Stimulated activated naive CD4-positive, alpha-beta T cell (primary cell): ENCODE results near the gene TJP2.

Experiments used
- DNase-seq, 6 experiments: peaks; one replicate each; lab custom pipeline; 2025; lab: John Stamatoyannopoulos, UW

The TJP2 gene

DNA sequence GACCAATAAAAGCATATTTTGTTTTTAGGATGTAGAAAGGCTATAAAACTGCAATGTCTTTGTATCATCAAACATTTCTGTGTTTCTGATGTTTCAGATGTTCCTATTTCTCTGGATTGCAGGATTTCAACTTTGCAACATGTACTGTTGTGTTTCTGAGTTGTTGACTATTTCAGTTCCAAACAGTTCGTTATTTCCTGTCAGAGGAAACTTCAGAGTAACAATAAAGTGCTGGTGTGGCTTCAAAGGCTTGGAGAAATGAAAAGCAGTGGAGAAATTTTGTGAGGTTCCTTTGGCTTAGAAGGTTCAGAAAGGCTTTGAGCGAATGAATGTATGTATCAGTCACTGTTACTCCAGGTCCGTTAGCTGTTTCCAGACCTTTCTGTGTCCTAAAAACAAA, 17.2 kb downstream of the TJP2 start:
- no peak for DNase-seq

DNA sequence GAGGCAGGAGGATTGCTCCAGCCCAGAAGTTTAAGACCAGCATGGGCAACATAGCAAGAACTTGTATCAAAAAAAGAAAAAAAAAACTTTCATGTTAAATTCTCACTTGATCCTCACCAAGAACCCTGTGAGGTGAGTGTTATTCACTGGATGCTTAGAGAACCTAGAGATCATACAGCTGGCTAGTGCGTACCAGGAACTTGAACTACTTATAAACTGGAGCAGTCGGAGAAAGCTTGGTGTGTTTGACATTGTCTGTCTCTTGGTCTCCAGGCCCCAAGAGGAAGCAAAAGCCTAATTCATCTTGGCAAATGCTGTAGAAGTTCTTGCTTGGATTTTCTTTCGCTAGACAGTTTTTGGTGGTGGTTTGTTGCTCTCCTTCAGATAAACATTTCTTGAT, 18.1 kb downstream of the TJP2 start:
- DNase-seq = no peak

DNA sequence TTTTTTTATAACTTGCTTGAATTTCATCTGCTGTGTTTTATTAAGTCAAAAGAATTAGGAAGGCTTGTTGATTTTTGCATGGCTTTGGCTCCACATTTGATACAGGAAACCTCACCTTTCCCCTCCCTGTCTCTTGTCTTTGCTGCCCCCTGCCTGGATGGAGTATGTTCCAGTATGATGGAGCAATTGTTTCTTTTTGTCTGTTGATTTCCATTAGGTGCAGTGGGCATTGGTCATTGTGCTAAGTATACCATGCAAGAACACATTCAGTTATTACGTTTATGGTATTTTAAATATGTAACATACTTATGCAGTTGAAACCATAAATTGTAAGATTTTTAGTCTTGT, 19.6 kb downstream of the TJP2 start:
- DNase-seq = no peak

DNA sequence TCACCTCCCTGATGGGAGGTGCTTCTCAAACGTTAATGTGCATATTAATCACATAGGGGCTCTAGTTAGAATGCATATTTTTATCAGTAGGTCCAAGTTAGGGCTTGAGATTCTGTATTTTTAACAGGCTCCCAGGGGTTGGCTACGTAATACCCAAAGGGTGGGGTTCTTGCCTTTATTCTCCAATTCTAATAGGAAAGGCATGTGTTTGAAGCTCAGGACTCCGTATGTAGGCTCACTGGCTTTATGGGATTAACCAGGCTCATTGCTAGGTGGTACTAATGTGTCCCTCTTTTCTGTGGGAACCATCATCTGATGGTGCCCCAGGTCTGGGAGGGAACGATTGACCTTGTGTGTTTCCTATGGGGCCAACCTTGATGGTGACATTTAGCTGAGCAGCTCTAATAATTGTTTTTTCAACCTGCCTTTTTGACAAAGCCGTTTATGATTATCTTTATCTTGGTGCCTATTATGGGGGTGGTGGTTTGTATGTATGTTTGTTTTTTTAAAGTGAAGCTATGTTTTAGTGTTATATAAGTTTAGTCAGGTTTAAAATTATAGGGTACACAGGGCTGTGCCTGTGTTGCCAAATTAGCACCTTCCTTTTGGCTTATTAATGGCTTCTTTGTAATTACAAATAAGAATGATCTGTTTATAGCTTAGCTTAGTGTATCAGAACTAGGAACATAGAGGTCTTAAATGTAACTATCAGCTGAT, 20.8 kb downstream of the TJP2 start:
- DNase-seq = no peak

DNA sequence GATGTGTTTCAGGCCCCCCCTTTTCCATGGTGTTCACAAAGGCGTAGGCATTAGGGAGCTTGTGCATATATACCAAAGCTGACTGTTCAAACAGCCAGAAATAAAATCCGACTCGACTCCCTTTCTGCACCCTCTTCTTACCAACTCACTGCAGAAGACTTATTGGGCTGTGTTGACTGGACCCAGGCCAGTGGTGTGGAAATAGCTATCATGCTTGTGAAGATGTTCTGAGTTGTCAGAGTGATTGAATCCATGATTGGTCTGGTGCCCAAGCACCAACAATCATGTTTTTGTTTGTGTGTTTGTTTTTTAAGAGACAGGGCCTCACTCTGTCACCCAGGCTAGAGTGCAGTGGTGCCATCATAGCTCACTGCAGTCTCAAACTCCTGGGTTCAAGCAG, 21.6 kb downstream of the TJP2 start:
- no peak for DNase-seq

DNA sequence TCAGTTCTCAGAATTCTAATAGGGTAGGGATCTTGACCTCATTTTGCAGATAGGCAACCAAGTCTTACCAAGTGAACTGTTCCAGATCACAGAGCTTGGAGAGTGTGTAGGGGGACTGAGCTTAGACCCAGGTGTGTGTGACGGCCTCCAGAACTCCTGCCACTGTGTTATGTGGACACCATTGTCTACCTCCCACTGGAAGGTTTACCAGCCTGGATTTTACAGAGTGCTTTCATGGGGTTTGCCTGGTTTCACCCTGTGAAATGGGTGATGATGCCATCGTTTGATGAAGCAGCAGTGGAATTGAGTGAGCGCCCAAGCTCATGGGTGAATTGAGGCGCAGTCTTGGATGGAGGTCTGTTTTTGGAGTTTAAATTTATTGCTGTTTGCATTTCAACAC, 23.6 kb downstream of the TJP2 start:
- DNase-seq = no peak

DNA sequence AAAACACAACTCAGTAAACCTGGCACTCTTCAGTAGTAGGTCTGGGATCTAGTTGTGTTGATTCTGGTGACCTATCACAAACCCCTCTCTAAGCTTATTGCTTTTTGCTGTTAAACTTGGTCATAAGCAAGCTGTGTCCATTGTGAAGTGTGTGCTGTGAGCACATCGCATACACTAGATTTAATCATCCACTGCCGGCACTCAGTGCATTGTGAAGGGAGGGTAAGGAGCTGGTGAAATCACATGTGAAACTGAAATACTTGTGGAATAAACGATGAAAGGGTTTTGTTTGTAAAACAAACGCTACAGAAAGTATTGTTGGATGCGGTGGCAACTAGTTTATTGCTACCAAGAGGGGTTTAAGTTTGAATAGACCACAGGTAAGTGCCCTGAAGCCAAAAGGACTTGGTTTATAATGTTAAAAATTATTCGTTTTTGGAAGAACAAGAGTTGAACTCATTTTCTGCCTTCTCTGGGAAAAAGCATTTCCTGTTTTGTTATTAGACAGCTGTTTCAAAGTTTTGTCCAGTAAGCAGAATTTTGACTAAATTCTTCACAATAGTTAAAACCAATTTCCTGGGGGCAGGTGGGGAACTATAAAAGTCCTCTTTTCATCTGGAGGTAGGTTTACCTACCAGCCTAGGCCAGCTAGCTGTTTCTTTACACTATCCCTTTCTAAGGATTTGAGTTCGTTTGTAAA, 24.6 kb downstream of the TJP2 start:
- DNase-seq = no peak

DNA sequence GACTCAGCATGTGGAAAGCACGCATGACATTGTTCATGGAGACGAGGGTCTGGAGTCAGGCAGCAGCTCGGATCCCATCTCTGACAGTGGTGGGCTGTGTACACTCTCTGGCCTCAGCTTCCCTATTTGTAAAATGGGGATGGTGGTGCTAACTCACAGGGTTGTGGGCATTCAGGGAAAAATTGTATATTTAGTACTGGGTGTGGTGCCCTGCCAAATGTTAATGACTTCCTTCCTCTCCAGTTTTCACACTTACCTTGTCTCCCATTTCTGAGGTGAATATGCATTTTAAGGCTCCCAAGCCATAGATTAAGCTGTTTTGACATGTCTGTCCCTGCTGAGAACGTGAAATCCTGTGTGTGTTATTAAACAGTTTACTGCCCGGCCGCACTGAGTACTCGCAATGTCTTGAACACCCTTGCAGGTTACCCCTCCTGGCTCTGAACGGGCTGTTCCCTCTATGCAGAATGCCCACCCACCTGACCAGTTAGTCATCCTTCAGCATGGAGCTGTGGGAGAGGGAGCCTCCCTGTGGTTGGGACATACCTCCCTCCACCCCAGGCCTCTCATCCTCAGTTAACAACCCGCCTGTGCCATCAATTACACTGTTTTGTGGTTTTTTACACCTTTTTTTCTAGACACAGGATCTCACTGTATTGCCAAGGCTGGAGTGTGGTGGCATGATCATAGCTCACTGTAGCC, 25.8 kb downstream of the TJP2 start:
- no peak for DNase-seq

DNA sequence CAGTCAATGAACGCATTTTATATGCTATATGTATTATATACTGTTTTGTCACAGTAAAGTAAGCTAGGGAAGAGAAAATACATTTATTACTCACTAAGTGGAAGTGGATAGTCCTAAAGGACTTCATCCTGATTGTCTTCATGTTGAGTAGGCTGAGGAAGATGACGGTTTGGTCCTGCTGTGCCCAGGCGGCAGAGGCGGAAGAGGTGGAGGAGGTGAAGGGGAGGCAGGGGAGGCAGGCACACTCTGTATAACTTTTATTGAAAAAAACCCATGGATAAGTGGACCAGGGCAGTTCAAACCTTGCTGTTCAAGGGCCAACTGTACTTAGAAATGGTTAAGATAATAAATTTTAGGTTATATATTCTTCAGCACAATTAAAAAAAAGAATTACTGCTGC, 28.5 kb downstream of the TJP2 start:
- no peak for DNase-seq

DNA sequence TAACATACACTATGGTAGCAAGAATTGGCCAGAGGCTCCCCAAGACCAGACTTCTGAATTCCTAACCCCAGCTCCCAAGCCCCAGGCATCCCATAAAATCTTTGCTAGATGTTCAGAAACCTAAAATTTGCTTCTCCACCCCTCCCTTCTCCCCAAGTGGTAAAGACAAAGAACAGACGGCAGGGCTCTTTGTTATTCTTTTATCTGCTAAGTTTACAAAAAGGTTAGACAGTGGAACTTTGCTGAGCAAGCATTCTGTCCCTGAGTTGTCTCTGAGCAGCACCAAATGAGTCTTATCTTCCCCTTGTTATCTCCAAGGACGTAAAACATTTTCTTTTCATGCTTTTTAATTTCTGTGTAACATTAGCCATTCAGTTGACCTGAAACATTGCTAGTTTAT, 30.2 kb downstream of the TJP2 start:
- no peak for DNase-seq

DNA sequence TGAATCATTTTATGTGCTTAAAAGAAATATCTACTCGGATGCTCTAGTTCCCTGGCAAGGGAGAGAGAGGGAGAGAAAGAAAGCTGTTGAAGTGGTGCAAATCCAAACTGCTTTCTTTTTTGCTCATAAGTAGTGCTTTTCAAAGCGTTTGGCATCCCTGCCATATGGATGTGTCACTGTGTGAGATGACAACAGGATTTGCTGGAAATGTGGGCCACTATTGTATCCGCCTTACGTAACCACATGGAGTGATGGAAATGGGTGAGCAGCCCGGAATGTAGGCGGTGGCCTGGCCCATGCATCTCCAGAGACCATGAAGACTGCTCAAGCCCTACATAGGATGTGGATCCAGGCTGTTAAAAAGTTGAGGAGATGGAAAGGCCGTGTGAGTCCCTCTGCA, 30.8 kb downstream of the TJP2 start:
- no peak for DNase-seq

DNA sequence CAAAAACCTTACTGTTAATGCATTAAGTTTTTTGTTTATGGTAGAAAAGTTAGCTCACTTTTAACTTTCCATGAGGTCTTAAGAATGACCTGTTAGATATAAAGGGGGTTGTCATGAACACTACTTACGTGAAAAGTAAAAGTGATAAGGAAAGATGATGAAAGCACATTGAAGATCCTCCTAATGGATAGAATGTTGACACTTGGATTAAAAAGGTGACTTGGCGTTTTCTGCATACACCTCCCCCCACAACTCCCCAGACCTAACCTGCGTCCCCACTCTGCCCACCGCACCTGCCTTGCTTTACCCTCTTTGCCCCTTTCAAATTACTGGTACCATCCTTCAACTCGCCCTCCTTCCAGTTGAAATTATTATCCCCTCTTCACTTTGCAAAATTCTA, 32.0 kb downstream of the TJP2 start:
- DNase-seq = no peak

DNA sequence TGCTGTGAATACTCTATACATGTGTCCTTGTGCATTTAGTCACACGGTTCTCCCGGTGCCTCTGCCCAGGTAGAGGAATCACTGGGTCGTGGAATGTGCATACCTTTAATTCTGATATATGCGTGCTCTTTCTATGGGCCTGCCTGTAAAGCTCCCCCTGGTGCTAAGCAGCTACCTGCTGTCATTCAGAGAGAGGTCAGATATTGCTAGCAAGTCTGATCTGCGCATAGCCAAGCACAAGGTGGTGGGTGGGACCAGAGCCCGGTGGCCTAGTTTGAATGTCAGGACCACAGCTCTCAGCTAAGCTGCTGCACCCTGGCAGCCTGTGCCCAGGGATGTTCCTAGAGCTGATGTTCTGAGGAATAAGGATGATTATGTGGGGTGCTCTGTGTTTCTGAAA, 33.4 kb downstream of the TJP2 start:
- DNase-seq = no peak

DNA sequence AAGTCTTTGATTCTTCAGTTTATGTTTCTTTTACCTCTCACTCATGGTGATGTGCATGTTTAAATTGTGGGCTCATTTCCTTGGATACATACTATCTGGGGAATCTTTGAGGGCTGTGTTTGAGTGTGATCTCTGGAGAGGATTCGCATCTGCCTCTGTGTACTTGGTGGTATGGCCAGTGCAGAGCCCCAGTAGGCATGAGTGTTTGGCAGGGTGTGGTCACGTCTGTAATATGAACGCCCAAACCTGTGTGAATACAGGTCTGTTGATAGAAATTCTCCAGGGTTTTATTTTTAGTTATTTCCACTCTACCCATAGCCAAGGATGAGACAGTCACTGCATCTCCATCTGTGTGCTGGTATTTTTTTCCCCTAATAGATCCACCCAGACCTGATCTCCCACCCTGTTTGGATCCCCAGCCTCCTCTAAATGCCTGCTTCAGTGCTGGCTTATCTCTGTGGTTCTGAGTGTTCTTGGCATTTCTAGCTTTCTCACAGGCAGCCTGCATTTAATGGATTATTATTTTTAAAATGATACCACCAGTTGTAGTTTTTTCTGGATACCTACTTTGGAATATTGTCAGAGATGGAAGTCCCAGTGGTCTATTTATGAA, 37.5 kb downstream of the TJP2 start:
- DNase-seq = no peak

DNA sequence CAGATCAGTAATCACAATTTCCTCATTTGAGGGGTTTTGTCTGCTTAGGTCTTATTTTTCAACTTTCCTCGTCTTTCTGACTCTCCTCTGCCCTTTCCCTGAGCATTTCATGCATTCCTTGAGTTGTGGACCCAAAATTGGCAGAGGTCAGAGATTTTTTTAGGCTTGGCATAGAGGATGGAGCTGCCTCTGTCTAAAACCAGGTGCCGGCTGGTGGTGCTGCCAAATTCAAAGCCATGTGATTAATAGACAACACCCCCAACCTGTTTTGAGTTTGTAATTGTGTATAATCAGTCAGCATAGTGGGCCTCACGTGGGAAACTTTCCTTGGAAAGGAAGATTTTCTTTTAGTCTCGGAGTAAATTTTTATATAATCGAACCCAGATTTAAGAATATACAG, 39.6 kb downstream of the TJP2 start:
- no peak for DNase-seq

DNA sequence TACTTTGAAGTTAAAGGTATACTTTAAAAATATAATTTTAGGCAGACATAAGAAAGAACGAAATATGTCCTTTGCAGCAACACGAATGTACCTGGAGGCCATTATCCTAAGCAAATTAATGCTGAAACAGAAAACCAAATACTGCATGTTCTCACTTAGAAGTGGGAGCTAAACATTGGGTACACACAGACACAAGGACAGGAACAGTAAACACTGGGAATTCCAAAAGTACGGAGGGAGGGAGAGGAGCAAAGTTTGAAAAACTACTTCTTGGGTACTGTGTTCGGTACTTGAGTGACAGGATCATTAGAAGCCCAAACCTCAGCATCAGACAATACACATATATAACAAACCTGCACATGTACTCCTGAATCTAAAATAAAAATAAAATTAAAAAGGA, 40.9 kb downstream of the TJP2 start:
- DNase-seq = no peak

DNA sequence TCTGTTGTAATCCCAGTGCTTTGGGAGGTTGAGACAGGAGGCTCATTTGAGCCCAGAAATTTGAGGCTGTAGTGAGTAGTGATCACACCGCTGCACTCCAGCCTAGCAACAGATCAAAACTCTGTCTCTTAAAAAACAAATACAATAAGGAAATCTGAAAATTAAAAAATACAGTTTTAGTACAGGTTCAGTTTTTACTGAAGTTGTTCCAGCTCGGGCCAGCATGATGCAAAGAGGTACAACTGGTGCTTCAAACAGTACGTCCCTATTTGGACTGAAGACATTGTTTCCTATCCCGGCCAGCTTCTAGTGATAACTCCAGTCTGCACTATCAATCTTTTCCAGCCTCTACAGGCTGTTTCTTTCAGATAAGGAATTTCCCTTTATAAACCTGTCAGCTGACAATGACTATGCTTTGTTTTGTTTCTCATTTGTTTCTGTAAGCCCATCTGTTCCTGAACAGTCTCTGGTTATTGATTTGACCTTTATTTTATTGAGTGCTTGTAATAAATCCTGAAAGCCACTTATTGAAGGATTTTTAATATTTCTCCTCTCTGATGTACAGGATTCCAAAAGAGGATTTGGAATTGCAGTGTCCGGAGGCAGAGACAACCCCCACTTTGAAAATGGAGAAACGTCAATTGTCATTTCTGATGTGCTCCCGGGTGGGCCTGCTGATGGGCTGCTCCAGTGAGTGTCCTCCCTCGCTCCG, 41.9 kb downstream of the TJP2 start:
- DNase-seq = no peak

DNA sequence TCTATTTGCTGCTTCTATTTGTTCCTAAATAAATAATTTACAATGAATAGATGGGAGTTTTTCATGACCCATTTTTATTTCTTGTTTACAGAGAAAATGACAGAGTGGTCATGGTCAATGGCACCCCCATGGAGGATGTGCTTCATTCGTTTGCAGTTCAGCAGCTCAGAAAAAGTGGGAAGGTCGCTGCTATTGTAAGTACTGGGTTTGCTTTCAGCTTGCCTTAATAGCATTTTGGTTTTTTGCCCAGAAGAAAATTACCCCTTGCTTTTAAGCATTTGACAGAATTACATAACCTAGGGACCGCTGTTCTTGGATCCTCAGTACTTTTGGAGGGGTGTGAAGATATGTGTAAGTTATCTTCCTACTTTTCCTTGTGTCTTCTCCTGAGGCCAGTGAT, 44.1 kb downstream of the TJP2 start:
- DNase-seq = no peak

DNA sequence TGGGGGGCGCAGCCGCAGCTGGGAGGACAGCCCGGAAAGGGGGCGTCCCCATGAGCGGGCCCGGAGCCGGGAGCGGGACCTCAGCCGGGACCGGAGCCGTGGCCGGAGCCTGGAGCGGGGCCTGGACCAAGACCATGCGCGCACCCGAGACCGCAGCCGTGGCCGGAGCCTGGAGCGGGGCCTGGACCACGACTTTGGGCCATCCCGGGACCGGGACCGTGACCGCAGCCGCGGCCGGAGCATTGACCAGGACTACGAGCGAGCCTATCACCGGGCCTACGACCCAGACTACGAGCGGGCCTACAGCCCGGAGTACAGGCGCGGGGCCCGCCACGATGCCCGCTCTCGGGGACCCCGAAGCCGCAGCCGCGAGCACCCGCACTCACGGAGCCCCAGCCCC, 47.0 kb downstream of the TJP2 start:
- no peak for DNase-seq

DNA sequence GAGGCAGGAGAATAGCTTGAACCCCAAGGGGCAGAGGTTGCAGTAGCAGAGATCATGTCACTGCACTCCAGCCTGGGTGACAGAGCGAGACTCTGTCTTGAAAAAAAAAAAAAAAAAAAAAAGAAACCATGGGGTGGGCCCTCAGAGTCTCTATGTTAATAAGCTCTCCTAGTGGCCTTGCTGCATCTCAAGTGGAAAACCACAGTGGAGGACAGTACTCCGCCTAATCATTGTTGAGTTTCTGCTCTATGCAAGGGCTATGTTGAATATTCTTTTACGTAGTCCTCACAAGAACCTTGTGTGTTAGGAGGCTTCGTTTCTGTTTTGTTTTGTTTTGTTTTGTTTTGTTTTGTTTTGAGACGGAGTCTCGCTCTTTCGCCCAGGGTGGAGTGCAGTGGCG, 48.9 kb downstream of the TJP2 start:
- DNase-seq = no peak

DNA sequence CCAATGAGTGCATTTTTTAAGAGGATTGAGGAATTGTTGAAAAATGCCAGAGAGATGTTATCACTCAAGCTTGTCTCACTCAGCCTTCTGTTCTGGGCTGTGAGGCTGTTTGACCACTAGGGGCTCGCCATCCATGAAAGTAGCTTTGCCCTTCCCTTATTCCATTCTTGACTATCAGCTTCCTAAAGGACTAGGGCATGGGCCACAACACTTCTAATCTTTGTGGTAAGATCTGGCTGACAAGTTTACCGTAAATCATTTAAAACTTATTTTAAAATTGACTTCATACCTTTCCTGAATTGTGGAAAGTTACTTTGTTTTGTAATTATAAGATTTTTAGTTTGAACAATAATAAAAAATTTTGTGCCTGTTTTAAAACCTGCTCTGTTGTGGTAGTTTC, 49.5 kb downstream of the TJP2 start:
- DNase-seq = no peak

DNA sequence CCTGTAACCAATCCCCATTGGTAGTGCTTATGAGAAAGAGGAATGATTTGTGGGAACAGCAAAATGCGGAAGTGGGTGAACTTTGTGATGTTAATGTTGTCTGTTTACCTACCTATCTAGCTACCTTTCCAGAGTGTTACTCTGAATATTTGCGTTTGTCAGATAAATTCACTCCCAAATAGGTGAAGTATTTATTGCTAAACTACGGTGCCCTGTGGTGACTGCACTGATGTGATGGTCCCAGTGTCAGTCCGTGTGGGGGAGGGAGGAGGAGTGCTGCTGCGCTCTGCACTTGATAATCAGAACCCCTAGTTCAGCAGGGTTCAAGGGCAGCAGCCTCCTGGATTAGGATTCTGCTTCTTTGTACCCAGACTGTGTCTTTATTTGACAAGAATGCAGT, 55.3 kb downstream of the TJP2 start:
- DNase-seq = no peak

DNA sequence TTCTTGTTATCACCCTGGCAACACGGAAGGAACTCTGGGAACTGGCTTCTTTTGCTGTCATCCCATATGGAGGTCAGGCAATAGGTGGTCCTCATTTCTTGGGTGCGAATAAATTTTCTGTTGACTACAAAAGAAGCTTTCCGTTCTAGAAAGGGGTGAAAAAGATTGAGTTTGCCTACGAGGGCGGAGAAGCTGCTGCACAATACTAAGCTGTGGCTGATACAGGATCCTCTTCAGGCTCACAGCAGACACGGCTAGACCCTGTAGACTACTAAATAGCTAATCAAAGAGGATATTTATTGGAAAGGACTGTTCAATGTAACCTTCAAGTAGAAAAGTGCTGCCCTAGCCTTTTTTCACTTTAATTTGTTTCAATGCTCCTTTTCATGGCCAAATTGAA, 58.1 kb downstream of the TJP2 start:
- no peak for DNase-seq
